Prostate gland (tissue), 2 donors: ENCODE data around the gene LPAR1. TPM values are rescaled to one million over a fixed set of nuclear protein-coding genes. Genes with fewer than 3 reads are reported as not detected.

Experiments used
- DNase-seq: peaks from one replicate; pipeline ENCODE4 v3.0.0-alpha.2; 2019; ENCODE audit warnings: low spot score
- H3K27ac ChIP-seq, 2 donors: fragments of 200-600 bp; sonication (generic); 2 replicates each; pipeline ENCODE4 v1.5.1; 2017 to 2019
- H3K27me3 ChIP-seq: fragments of 200-600 bp; sonication (generic); replicated peaks from 2 replicates; pipeline ENCODE4 v1.5.1; 2019; ENCODE audit not compliant: insufficient read depth
- H3K36me3 ChIP-seq, 2 donors: fragments of 200-600 bp; sonication (generic); 1 replicate in 1 of 2; 2 replicates in 1 of 2; pipeline versions ENCODE4 v1.5.1 to v1.8.1; 2017 to 2019
- H3K4me1 ChIP-seq: fragments of 200-600 bp; sonication (generic); replicated peaks from 2 replicates; pipeline ENCODE4 v1.5.1; 2019
- H3K4me3 ChIP-seq, 2 donors: fragments of 200-600 bp; sonication (generic); 2 replicates each; pipeline ENCODE4 v1.5.1; 2017 to 2019
- H3K9me3 ChIP-seq: fragments of 200-600 bp; sonication (generic); 2 replicates; pipeline ENCODE4 v1.5.1; 2017
- CTCF ChIP-seq, 4 experiments: fragments of 200-600 bp in 2 of 4; fragments of 450-650 bp in 2 of 4; sonication (generic) in 2 of 4; IDR thresholded peaks; 1 replicate in 3 of 4; 2 replicates in 1 of 4; pipeline ENCODE4 v1.5.1; 2016 to 2019; ENCODE audit warnings: antibody characterized with exemption in 4 of 4, mild to moderate bottlenecking in 2 of 4, moderate library complexity in 2 of 4
- POLR2A ChIP-seq: fragments of 450-650 bp; IDR thresholded peaks from one replicate; pipeline ENCODE4 v1.6.1; 2016; ENCODE audit warnings: antibody characterized with exemption, mild to moderate bottlenecking
- POLR2AphosphoS5 ChIP-seq: sonication (generic); formaldehyde crosslinking; IDR thresholded peaks from one replicate; pipeline ENCODE4 v1.6.1; 2017; ENCODE audit warnings: antibody characterized with exemption
- WGBS: methylation state at CpG from one replicate; pipeline ENCODE4 v1.1.5; 2018; 5-methylcytosine and 5-hydroxymethylcytosine counted together
- intact Hi-C: fragments of 100-400 bp; cut with DNase I; formaldehyde crosslinking; loops from one replicate; pipeline ENCODE4 v1.14.2; 2022
- total RNA-seq, 2 donors: library from RNA; depleted of rRNA; stranded (reverse); fragments of >200 nt; gene quantifications; one replicate each; pipeline ENCODE4 v1.1.0, GENCODE V29; 2016

Gene LPAR1
- total RNA-seq, 2 donors from 2014 or later = 10.8 to 29.2 TPM

DNA sequence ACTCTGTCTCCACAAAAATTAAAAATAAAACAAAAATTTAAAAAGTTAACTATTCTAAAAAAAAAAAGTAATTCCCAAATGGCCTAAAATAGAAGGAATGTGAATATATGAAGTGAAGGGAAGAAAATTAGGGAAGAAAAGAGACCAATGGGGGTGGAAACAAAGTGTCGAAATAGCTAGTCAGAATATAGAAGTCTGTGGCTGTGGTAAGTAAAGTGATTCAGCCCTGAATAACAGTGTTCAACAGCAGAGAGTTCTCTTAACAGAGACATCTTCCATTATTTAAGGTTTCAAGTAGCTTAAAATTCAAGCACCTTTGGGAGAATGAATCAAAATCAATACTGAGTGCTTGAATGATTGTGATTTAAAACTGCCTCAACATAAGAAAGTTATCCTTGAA lies 51.7 kb downstream of the LPAR1 start:
- H3K27me3 ChIP-seq = no peaks in the 10 kb centered on the region
- H3K4me1 ChIP-seq = no peaks in the 10 kb centered on the region
- H3K4me3 ChIP-seq = no peak overlapping the region
- no peak overlapping the region for H3K27ac ChIP-seq
- no peaks in the 10 kb centered on the region for H3K36me3 ChIP-seq
- no peak for TF ChIP-seq POLR2AphosphoS5
- TF ChIP-seq CTCF (IDR thresholded peaks at IDR 0.05) = no peak
- H3K9me3 ChIP-seq = no peaks in the 10 kb centered on the region
- intact Hi-C loops = no loop called here
- DNase-seq = no peak
- 86% methylated on average over 1 of the region's 1 CpG for WGBS

DNA sequence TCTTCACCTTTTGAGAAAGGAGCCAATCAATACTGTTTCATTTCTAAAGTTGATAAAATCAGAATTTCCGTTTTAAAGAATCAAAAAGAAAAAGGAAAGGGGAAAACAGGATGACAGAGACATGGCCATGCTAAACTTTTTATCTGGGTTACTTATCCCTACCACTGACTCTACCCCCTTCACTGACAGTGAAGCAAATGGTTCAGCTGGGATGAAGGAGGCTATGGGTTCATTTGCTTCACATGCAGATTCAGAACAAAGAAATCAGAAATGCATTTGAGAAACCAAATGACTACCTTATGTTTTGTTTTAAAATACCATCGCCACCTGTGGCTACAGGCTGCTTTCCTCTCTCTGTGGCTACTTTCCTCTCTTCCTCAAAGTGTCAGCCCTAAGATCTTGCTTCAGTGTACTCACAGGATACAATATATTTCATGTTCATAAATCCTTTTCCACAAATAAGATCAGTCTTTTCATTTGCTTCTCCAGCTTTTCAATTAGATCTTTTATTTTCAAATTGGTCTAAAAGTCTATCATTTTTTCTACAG lies 53.3 kb downstream of the LPAR1 start:
- H3K9me3 ChIP-seq = no peaks in the 10 kb centered on the region
- H3K4me1 ChIP-seq = no peaks in the 10 kb centered on the region
- H3K4me3 ChIP-seq = no peak overlapping the region
- H3K27ac ChIP-seq = no peak overlapping the region
- no peak for TF ChIP-seq CTCF (IDR thresholded peaks at IDR 0.05)
- TF ChIP-seq POLR2A = no peak
- TF ChIP-seq POLR2AphosphoS5 = no peak
- H3K36me3 ChIP-seq = no peaks in the 10 kb centered on the region
- DNase-seq = no peak
- intact Hi-C loops = no loop called here
- WGBS = 87% methylated on average over 2 of the region's 2 CpGs
- no peaks in the 10 kb centered on the region for H3K27me3 ChIP-seq

DNA sequence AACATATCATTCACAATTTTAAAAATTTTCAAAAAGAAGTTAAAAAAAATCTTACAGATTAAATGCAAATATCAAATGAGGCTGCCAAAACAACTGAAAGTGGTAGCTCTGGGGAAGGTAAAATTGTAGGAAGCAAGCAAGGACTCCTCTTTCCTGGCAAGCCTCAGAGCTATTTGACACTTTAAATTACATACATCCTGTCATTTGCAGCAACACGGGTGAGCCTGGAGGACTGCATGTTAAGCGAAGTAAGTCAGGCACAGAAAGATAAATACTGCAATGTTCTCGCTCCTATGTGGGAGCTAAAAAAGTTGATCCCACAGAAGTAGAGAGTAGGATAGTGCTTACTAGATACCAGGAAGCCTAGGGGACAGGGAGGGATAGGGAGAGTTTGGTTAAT lies 58.0 kb downstream of the LPAR1 start:
- Histone ChIP-seq H3K4me1 (no peaks in the 10 kb centered on the region), H3K9me3 (no peaks in the 10 kb centered on the region), H3K27me3 (no peaks in the 10 kb centered on the region), H3K27ac (no peak overlapping the region), H3K4me3 (no peak overlapping the region), H3K36me3 (no peaks in the 10 kb centered on the region)
- TF ChIP-seq POLR2A (no peak), POLR2AphosphoS5 (no peak), CTCF (IDR thresholded peaks at IDR 0.05) (no peak)
- WGBS = 80% methylated on average over 3 of the region's 3 CpGs
- intact Hi-C loops = no loop called here
- no peak for DNase-seq

DNA sequence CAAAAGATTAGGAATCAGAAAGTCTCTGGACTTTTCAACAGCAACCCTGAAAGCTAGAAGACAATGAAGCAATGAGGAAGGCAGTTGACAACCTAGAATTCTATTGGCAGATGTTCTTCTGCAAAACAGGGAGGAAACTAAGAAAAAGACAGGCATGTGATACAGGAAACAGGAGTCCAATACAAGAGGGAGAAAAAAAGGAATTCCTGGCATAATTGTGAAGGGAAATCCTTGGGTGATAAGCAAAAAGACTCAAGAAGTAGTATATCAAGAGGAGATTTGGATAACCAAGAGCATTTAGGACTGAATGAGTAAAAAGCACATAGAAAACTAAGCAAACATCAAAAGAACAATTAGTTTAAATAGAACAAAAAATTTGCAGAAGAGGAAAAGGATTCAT lies 58.6 kb downstream of the LPAR1 start:
- TF ChIP-seq CTCF (IDR thresholded peaks at IDR 0.05) = no peak
- TF ChIP-seq POLR2A = no peak
- no peak for TF ChIP-seq POLR2AphosphoS5
- intact Hi-C loops = no loop called here

DNA sequence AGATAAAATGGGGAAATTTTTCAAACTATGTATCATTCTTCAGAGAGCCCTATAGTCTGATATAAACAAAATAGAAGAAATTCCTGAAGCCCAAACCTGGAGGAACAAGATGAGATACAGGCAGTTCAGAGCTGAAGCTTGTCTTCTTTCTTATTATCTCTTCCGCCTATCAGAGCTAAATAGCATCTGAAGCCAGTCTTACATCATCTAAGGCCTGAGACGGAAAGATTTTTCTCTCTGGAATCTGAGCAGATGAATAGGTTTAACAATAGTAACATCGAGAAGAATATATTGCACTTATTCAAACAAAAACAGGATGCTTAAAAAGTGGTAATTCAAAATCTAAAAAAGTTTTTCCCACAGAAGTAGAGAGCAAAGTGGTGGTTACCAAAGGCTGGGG lies 59.8 kb downstream of the LPAR1 start:
- H3K9me3 ChIP-seq = no peaks in the 10 kb centered on the region
- no peaks in the 10 kb centered on the region for H3K27me3 ChIP-seq
- DNase-seq = no peak
- no peak overlapping the region for H3K27ac ChIP-seq
- 80% methylated on average over 3 of the region's 3 CpGs for WGBS
- H3K4me1 ChIP-seq = no peaks in the 10 kb centered on the region
- intact Hi-C loops = no loop called here
- TF ChIP-seq POLR2AphosphoS5 (no peak), CTCF (IDR thresholded peaks at IDR 0.05) (no peak)
- no peak overlapping the region for H3K4me3 ChIP-seq
- no peaks in the 10 kb centered on the region for H3K36me3 ChIP-seq

More for the DNA sequence above, 58.6 kb downstream of the LPAR1 start:
- no peak overlapping the region for H3K27ac ChIP-seq
- no peaks in the 10 kb centered on the region for H3K4me1 ChIP-seq
- no peaks in the 10 kb centered on the region for H3K9me3 ChIP-seq
- H3K4me3 ChIP-seq = no peak overlapping the region
- H3K27me3 ChIP-seq = no peaks in the 10 kb centered on the region
- no peak for DNase-seq
- H3K36me3 ChIP-seq = no peaks in the 10 kb centered on the region
